ENCODE data around the gene LIM2.
"Not testable (repeated sequence)": the region's sequence is repeated elsewhere in the genome, so short reads cannot be mapped to it uniquely, and the experiment has no call there.

Gene LIM2, protein sequence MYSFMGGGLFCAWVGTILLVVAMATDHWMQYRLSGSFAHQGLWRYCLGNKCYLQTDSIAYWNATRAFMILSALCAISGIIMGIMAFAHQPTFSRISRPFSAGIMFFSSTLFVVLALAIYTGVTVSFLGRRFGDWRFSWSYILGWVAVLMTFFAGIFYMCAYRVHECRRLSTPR
- total RNA-seq, result 0 to 0.12 (median 0) reads per million in 18 experiments

GRCh38 chr19:51387924-51388389 lies at the start of gene LIM2:
Gene LIM2 (minus strand): TSS chr19:51387974. CDS start chr19:51387443, 531 bp downstream.
- no peak for DNase-seq

DNA sequence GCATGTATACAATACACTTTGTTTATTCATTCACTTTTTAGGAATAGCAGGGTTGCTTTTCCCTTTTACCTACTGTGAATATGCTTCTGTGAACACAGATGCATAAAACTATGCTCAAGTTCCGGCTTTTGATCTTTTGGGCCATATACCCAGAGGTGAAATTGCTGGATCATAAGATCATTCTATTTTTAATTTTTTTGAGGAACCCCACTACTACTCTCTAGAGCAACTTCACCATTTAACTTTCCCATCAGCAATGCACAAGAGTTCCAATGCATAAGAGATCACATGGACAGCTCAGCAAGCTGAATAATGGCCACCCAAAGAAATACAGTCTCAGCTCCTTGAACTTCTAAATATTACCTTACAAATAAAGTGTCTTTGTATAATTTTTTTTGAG lies 46.7 kb upstream of the LIM2 start:
- peak; percentile 71 to 75 for DNase-seq

GRCh38 chr19:51433043-51433442 lies 45.3 kb upstream of the LIM2 start:
- peak; percentile 49 to 64 for DNase-seq

DNA sequence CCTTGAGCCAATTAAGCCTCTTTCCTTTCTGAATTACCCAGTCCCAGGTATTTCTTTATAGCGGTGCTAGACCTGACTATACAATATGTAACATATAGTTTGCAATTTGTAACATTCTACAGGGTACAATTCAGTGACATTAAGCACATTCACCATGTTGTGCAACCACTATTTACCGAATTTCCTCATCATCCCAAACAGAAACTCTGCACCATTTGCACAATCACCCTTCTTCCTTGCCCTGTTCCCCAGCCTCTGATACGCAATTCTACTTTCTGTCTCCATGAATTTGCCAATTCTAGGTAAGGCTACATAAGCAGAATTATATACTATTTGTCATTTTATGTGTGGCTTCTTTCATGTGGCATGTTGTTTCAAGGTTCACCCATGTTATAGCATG lies 43.4 kb upstream of the LIM2 start:
- DNase-seq, result peak; percentile 87 to 94

DNA sequence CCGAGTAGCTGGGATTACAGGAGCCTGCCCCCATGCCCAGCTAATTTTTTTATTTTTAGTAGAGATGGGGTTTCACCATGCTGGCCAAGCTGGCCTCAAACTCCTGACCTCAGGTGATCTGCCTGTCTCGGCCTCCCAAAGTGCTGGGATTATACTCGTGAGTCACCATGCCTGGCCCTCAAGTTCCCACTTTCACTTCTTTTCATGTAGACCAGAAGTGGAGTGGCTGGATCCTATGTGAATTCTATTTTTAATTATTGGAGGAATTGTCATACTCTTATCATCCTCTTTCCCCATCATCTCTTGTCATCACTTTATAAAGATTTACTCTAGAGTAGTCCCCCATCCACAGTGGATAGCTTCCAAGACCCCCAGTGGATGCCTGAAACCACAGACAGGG lies 42.4 kb upstream of the LIM2 start:
- DNase-seq, result peak in 1 of 2 donors; percentile 44

DNA sequence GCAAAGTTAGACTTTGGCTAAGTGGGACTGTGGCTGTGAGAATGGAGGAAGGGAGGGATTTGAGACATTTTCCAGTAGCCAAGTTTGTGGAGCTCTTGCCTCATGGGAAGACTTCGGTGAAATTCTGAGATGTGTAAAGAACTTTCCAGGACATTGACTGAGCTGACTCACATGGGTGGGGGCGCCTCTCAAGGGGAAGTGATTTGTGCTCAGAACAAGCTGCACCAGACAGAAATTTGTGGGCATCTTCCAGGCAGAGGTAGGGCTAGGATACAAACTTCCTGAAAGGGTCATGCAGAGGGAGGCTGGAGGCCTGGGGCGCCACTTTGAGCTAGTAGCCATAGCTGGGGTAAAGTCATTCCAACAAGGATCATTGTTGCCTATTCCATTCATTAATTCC lies 39.4 kb upstream of the LIM2 start:
- DNase-seq, result peak; percentile 61 to 79

- DNase-seq, result peak; percentile 92
Measured at GRCh38 chr19:51422053-51422448, 34.3 kb upstream of the LIM2 start.

DNA sequence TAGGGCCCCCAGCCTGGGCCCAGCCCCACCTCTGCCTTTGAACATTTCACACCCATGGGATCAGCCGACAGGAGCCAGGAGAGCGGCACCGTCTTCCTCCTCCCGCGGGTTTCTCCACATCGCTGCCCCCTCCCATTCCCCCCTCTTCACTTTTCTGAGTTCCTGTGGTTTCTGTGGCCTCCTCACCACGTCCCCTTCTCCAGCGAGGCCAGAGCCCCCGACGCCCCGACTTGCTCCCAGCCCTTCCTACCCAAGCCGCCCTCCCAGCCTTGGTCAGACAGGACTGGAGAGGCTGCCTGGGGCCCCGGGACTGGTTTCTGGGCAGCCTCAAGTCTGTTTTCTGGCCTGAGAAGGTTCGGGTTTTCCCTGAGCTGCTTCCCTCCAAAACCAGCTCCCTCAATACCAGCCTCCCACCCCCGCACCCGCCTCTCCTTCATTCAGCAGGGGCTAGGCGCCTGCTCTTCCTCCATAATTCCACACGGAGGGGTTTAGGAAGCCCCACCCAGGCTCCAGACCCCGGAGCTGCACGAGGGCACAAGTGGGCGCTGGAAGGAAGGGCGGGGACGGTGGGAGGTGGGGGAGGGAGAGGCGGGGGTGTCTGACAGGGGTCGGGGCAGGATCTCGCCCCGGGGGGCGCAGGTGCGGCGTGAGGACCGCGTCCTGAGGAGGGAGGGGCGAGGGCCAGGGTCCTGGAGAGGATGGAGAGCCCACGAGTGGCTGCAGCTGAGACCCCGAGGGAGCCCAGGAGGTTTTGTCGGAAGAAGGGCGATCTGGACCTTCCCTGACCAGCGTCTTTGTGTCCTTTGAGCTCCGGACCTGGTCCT lies 33.7 kb upstream of the LIM2 start:
- peak in 1 of 2 donors; percentile 24 for DNase-seq

DNA sequence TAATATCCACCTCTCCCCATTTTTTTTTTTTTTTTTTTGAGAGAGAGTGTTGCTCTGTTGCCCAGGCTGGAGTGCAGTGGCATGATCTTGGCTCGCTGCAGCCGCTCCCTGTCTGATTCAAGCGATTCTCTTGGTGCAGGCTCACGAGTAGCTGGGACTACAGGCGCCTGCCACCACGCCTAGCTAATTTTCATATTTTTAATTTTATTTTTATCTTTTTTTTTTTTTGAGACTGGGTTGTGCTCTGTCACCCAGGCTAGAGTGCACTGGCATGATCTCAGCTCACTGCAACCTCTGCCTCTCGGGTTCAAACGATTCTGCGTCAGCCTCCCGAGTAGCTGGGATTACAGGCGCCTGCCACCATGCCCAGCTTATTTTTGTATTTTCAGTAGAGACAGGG lies 32.7 kb upstream of the LIM2 start:
- DNase-seq, result not testable (repeated sequence)

GRCh38 chr19:51418707-51419106 lies 30.9 kb upstream of the LIM2 start:
- DNase-seq, result no peak

DNA sequence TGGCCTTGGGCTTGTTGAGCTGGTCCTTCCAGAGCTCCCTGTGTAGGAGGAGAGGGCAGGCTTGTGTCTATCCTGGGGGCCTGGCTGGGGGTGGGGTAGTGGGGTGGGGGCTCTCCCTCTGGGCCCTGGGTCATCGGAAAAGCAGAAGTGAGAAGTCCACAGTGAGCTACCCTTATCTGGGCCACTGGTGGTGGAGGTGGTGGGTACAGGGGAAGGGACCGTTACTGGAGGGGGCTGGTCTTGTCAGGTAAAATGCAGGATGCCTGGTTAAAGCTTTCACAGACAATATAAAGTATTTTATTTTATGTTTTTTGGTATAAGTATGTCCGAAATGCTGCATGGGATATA lies 30.0 kb upstream of the LIM2 start:
- DNase-seq, result no peak

GRCh38 chr19:51417107-51417809 lies 29.5 kb upstream of the LIM2 start, which contains the start of gene SIGLEC10:
Gene SIGLEC10 (minus strand): TSS chr19:51417642. CDS start chr19:51417581, 61 bp downstream.
- DNase-seq, result peak; percentile 84 to 94

- DNase-seq, result not testable (repeated sequence)
Measured at GRCh38 chr19:51416422-51416821, 28.6 kb upstream of the LIM2 start.

- no peak for DNase-seq
Measured at GRCh38 chr19:51415187-51415586, 27.4 kb upstream of the LIM2 start.

DNA sequence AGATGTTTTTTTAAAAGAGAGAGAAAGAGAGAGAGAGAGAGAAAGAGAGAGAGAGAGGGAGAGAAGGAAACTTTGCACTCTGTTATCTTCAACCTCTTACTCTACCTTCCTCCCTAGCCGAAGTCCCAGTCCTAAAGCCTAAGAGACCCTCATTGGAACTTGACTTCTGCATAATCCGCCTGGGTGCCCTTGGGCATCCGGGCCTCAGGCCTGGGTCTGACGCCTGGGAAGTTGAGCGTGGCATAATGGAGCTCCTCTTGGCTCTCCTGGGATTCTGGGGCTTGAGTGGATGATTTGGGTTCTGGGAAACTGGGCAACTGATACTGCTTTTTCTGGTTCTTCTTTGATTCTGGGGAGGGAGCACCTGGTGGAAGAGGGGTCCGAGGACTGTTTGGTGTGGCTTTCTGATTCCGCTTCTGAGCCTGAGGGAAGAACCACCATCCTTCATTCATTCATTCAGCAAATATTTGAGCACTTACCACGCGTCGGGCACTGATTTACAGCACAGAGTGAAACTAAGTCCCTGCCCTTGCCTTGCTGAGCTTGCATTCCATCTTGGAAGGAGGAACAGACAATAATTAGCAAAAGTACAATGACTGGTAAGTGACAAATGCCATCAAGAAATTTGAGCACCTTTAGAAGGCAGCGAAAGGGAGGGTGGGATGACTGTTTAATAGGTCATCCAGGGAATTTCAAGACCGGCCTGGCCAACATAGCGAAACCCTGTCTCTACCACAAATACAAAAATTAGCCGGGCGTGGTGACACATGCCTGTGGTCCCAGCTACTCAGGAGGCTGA lies 23.4 kb upstream of the LIM2 start:
- no peak for DNase-seq

DNA sequence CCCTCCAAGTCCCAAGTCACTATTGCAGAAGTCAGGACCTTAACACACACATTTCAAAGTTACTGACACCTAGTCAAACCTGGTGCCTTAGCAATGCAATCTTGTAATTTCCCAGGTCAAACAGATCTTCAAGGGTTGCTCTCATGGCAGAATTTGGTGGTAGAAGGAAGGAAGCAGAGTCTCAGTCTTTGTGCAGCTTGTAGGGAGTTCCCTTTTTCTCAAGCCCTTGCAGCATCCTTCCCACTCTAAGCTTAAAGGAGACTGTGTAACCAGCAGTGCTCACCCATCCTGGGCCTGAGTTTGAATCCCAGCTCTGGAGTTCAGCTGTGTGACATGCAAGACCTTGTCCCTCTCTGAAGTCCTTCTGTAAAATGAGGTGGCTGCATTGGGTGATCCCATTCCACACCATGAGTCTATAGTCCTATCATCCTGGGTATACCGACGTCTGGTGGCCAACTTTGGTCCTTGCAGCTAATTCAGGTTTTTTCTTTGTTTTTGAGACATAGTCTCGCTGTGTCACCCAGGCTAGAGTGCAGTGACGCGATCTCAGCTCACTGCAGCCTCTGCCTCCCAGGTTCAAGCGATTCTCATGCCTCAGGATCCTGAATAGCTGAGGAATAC lies 19.8 kb upstream of the LIM2 start:
- peak; percentile 89 for DNase-seq

- no peak for DNase-seq
Measured at GRCh38 chr19:51402117-51402516, 14.3 kb upstream of the LIM2 start.

GRCh38 chr19:51399936-51400335 lies 12.2 kb upstream of the LIM2 start:
- DNase-seq, result not testable (repeated sequence)

DNA sequence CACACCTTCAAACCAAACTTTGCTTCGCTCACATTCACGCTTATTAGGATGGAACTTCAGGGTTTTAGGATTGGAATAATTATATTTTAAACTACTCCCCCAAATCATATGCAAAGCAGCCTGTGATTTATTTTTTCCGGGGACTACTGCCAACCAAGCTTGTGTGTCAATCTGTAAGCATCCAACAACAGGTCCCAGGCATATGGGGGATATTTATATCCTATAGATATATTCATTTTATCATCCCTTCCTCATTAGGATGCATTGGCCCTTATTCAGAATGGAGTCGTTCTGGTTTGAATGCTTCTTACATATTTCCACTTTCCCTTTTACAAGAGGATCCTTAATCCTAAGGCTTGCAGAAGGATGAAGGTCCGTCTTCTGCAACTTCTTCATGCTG lies 11.5 kb upstream of the LIM2 start:
- no peak for DNase-seq

DNA sequence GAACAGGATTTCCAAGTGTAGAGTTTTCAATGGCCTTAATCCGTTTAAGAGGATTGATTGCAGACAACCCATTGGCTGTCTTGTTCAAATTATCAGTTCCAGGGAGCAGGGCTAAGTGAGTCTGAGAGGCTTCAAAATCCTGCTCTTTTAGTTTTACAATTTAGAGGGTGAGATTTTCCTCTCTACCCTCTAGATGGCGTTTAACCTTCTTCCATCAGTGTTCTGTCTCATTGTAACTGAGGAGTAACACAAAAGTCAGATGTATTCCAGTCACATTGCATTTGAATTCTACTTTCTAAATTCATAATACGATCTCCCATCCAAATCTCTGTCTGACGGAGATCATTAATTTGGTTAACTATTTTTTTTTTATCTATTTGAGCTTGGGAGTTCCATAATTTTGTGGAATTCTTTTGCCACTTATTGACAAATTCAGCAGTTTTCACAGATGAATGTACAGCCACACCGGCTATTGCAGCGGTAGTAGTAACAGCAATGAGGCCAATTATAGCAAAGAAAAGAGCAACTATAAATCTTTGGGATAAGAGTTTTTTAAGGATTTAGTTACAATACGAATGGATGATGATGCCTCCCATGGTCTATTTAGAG lies 10.4 kb upstream of the LIM2 start:
- DNase-seq, result peak; percentile 22 to 46

DNA sequence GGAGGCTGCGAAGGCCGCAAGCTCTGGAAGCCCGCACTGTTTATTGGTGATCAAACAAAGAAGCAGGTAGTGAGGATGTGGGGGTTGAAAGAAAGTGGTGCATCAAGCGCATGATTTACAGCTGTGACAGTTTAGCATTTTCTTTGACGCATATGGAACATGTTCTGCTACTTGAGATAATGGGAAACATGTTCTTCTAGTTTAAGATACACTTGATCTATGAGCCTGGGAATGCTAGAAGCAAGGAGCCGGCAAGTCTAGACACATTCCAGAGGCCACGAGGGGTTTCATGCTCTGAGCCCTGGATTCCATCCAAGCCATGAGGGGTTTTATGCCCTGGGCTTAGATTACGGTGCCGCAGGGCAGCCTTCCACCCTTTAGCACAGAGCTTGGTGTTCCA lies 9.7 kb upstream of the LIM2 start:
- DNase-seq, result not testable (repeated sequence)

DNA sequence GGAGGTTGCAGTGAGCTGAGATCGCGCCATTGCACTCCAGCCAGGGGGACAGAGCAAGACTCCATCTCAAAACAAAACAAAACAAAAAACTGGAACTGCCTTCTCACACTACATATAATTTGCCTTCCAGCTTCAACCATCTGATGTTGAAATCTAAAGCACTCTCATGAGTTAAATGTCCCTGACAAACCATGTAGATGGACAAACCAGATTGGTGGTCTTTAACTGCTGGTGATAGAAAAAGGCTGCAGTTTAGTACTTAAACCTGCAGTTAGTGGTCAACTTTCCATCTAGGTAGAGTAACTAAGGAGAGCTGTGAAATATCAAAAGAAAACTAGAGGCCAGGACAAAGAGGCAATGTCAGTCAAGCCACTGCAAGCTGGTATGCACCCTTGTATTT lies 8.4 kb upstream of the LIM2 start:
- DNase-seq, result no peak
